ENCODE measurements around the gene CCL8.
"Not testable (repeated sequence)": the region's sequence is repeated elsewhere in the genome, so short reads cannot be mapped to it uniquely, and the experiment has no call there.

CCL8 gene

DNA sequence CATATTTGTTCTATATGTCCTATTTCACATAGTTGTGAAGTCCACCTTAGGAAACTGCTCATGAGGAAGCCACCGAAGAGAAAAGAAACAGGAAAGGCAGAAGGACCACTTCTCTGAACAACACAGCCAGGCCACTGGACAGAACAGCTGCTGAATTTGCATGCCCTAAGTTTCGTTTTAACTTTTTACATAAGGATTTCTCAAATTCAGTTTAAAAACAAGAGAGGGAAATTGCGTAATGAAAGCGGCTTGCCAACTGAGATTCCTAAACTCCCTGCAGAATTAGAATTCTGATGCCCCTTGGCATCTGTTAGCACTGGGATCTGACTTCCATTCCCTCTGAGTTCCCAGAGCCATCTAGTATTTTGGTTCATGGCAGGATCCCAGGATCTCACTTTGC, 5.0 kb upstream of the CCL8 start:
- DNase-seq (ENCODE audit: low read depth) = no peak

- DNase-seq (ENCODE audit: low read depth) = no peak
These were observed 761 bp upstream of the CCL8 start for GRCh38 chr17:34318474-34318873.

- DNase-seq (ENCODE audit: low read depth) = no peak
These were observed 2.7 kb downstream of the CCL8 start for GRCh38 chr17:34321964-34322363.

- not testable (repeated sequence) for DNase-seq (ENCODE audit: low read depth)
These were observed 8.3 kb downstream of the CCL8 start for GRCh38 chr17:34327580-34327979.

DNA sequence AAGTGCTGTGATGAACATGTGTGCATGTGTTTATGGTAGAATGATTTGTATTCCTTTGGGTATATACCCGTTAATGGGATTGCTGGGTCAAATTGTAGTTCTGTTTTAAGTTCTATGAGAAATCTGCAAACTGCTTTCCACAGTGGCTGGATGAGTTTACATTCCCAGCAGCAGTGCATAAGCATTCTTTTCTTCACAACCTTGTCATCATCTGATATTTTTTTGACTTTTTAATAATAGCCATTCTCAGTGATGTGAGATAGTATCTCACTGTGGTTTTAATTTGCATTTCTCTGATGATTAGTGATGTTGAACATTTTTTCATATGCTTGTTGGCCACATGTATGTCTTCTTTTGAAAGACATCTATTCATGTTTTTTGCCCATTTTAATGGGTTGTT, 18.5 kb downstream of the CCL8 start:
- no peak for DNase-seq (ENCODE audit: low read depth)

GRCh38 chr17:34339138-34339770, 20.0 kb downstream of the CCL8 start:
- DNase-seq (ENCODE audit: low read depth) = no peak

DNA sequence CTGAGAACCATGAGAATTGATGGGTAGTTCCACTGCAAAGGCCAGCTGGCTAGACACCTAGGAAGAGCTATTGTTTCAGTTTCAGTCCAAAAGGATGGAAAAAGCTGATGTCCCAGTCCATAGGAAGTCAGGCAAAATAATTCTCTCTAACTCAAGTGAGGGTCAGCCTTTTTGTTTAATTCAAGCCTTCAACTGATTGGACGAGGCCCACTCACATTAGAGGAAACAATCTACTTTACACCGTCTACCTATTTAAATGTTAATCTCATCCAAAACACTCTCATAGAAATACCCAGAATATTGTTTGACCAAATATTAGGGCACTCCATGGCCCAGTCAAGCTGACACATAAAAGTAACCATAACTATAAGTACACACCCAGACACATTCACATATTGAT, 22.7 kb downstream of the CCL8 start:
- DNase-seq (ENCODE audit: low read depth) = no peak

- no peak for DNase-seq (ENCODE audit: low read depth)
These were observed 27.8 kb downstream of the CCL8 start for GRCh38 chr17:34347063-34347462.

GRCh38 chr17:34349751-34350150, 30.5 kb downstream of the CCL8 start:
- DNase-seq (ENCODE audit: low read depth) = no peak

- no peak for DNase-seq (ENCODE audit: low read depth)
These were observed 31.9 kb downstream of the CCL8 start for GRCh38 chr17:34351096-34351495.

DNA sequence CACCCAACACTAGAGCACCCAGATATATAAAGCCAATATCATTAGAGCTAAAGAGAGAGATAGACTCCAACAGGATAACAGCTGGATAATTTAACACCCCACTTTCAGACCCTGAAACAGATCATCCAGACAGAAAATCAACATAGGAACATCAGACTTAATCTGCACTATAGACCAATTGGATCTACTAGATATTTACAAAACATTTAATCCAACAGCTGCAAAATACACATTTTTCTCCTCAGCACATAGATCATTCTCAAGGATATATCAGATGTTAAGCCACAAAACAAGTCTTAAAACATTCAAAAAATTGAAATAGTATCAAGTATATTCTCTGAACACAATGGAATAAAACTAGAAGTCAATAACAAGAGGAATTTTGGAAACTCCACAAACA, 33.0 kb downstream of the CCL8 start:
- DNase-seq (ENCODE audit: low read depth) = no peak

GRCh38 chr17:34354637-34355036, 35.4 kb downstream of the CCL8 start:
- no peak for DNase-seq (ENCODE audit: low read depth)

DNA sequence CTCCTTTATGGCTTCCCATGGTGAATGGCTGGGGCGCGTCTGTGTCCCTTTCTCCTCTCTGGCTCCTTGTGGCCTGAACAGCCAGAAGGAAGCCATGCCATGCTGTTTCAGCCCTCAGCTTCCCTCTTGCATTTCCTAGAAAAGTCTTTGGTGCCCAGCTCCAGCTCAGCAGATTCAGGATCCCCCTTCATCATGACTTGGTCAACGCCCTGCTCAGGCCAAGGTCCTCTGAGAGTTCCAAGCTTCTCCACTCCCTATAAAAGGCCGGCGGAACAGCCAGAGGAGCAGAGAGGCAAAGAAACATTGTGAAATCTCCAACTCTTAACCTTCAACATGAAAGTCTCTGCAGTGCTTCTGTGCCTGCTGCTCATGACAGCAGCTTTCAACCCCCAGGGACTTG, 37.0 kb downstream of the CCL8 start, which contains the start of gene CCL13:
Gene CCL13 (plus strand): TSS at position 287 of the 400 bp plus-strand sequence. CDS start 47 bp downstream, at position 334.
- DNase-seq (ENCODE audit: low read depth) = no peak

GRCh38 chr17:34357398-34357797, 38.2 kb downstream of the CCL8 start:
- DNase-seq (ENCODE audit: low read depth) = no peak

DNA sequence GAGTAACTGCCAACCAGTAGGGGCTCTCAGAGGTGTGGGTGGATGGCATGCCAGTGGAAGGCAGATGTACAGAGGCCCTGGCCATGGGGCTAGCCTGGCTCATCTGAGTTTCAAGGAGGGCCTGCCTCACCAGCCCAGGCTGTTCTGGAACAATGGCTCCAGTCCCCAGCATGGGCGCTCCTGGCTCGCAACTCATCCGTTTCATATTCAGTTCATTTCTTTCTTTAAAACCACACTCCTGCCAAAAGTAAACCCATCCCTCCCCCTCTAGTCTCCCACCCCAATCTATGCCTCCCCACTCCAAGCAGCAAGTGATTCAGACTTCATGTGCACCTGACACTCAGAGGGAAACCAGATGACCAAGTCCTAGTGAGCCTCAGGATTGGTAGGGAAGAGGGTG, 39.4 kb downstream of the CCL8 start:
- no peak for DNase-seq (ENCODE audit: low read depth)

DNA sequence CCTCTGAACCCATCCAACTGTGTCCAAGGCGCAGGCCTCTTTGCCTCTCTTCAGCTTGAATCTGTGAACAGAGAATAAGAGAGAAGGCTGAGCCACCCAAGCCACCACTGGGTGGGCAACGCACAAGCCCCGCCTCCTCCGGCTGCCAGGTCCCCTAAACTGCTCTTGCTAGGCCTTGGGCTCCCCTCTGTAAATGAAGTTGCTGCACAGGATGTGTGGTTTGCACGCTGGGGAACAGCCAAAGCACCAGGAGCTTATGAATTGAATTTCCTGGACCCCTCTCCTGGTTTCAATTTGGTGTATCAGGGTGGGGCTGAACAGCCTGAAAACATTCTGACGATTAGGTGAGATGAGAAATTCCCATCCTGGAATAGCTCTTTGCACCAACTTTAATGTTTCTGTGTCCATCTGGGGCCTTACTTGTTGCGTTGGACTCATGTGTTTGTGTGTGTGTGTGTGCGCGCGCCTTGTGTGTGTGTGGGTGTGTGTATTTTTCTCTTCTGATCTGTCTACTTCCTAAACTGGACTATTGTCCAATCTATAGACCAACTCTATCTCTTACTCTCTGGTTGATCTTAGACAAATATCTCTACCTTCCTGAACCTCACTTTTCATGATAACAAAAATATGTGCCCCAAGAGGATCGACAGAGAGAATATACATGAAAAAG, 41.5 kb downstream of the CCL8 start:
- no peak for DNase-seq (ENCODE audit: low read depth)

DNA sequence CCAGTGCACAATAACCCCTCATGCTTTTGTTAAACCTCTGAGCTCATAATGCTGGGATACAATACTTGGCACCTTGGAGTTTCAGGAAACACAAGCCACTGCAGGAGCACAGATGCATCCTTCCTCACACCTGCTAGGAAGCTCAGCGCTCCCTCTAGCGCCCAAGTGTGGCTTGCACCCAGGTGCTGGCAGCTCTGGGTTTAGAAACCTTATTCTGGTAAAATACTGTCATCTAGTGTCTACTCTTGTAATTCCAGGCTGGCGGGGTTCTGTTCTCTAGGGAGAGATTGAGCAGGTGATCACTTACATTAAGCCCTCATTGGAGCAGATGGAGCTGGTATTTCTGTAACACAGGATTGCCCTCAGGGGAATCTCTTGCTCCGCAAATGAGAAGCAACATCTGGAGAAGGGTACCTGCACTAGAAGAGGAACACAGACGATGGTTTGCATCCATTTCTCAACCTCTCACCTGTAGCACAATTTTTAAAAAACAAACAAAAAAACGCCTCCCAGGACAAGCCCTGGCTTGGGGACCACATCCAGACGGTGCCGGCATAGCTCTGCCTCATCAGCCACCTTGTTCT, 42.3 kb downstream of the CCL8 start:
- DNase-seq (ENCODE audit: low read depth) = peak; percentile 13

GRCh38 chr17:34363183-34363661, 44.0 kb downstream of the CCL8 start, which contains the start of gene CCL1:
CCL1 (minus strand) TSS chr17:34363233; CDS start chr17:34363161, 72 bp downstream.
- DNase-seq (ENCODE audit: low read depth) = no peak

DNA sequence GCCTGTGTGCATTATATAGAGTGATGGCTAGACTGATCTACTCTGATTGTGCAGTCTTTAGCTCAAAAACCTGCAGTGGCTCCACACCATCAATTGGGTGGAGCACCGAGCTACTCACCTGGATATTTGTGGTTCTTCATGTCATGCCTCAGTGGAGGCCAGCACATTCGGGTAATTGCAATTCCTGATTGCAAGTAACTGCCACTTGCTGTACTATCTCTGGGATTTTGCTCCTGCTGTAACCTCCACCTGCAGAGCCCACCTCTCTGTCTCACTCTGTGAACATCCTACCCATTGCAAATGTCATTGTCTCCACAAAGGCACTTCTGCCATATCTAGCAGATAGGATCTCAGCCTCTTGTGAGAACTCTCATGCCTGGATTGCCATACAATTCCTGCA, 45.5 kb downstream of the CCL8 start:
- DNase-seq (ENCODE audit: low read depth) = no peak

- no peak for DNase-seq (ENCODE audit: low read depth)
These were observed 46.1 kb downstream of the CCL8 start for GRCh38 chr17:34365340-34365739.

DNA sequence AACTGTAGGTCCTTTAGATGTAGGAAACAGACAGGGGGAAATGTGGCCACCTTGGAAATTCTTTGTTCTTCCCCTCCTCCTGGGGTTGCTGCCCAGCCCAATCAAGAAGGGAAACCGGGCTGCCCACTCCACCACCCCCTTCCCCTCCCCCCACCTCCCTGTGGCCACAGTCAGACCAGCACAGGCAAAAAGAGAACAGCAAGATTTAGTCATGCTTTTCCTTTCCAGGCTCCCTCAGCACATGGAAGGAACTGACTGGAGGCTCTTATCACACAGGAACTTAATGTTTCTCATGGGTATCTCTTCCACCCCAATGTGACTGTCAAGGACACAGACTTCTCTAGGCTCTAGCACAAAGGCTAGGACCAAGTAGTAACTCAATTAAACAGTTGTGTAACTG, 46.8 kb downstream of the CCL8 start:
- DNase-seq (ENCODE audit: low read depth) = no peak

- no peak for DNase-seq (ENCODE audit: low read depth)
These were observed 47.4 kb downstream of the CCL8 start for GRCh38 chr17:34366529-34367107.
